ENCODE data around the gene PTK6.
"Not testable (repeated sequence)": the region's sequence is repeated elsewhere in the genome, so short reads cannot be mapped to it uniquely, and the experiment has no call there.

Gene PTK6

GRCh38 chr20:63536997-63537524, at the start of gene PTK6:
Gene PTK6 (minus strand): TSS chr20:63537376. CDS start chr20:63537314, 62 bp downstream.
- peak; percentile 39 for DNase-seq

- DNase-seq: no peak
Observed at GRCh38 chr20:63586797-63587196, 49.6 kb upstream of the PTK6 start.

GRCh38 chr20:63585616-63586565, 48.7 kb upstream of the PTK6 start:
- no peak for DNase-seq

- DNase-seq: no peak
Observed at GRCh38 chr20:63582382-63583063, 45.3 kb upstream of the PTK6 start.

GRCh38 chr20:63580796-63581461, 43.8 kb upstream of the PTK6 start:
- peak; percentile 72 for DNase-seq

- DNase-seq: no peak
Observed at GRCh38 chr20:63579017-63579694, 42.0 kb upstream of the PTK6 start.

GRCh38 chr20:63578224-63579016, 41.2 kb upstream of the PTK6 start:
- no peak for DNase-seq

GRCh38 chr20:63577317-63577894, 40.2 kb upstream of the PTK6 start:
- DNase-seq: no peak

- DNase-seq: no peak
Observed at GRCh38 chr20:63576311-63576710, 39.1 kb upstream of the PTK6 start.

- DNase-seq: no peak
Observed at GRCh38 chr20:63574829-63575743, 37.9 kb upstream of the PTK6 start.

- DNase-seq: peak; percentile 47
Observed at GRCh38 chr20:63574156-63574828, 37.1 kb upstream of the PTK6 start, which contains the start of gene HELZ2. Gene HELZ2 (minus strand): TSS chr20:63574239. CDS start chr20:63572385, 1,854 bp downstream.

- DNase-seq: no peak
Observed at GRCh38 chr20:63573647-63574131, 36.5 kb upstream of the PTK6 start.

- no peak for DNase-seq
Observed at GRCh38 chr20:63572788-63573646, 35.8 kb upstream of the PTK6 start.

GRCh38 chr20:63572071-63572787, 35.1 kb upstream of the PTK6 start:
- no peak for DNase-seq

- DNase-seq: not testable (repeated sequence)
Observed at GRCh38 chr20:63571087-63571478, 33.9 kb upstream of the PTK6 start.

GRCh38 chr20:63570281-63571086, 33.3 kb upstream of the PTK6 start:
- DNase-seq: no peak

Measured in stimulated activated CD4-positive, alpha-beta T cell treated with anti-CD3 and anti-CD28 coated beads, Interleukin-4, amount 100 ng/mL, for 24 hours (primary cell).